Adrenal gland (tissue), 5 donors: ENCODE measurements around the gene SMG5.

Experiments used
- CTCF ChIP-seq, 6 experiments: fragments of 450-650 bp in 4 of 6; fragments of 200-600 bp in 2 of 6; sonication (generic) in 1 of 6; IDR thresholded peaks; 1 replicate in 5 of 6; 2 replicates in 1 of 6; pipeline versions ENCODE4 v1.5.1 to v1.8.0; 2016 to 2021; ENCODE audit warnings: antibody characterized with exemption in 6 of 6, mild to moderate bottlenecking in 2 of 6, moderate library complexity in 1 of 6
- POLR2A ChIP-seq, 2 donors: fragments of 450-650 bp; IDR thresholded peaks; one replicate each; pipeline ENCODE4 v1.6.1; 2017; ENCODE audit warnings: antibody characterized with exemption in 2 of 2, mild to moderate bottlenecking in 2 of 2, moderate library complexity in 1 of 2
- donor health status: DM: no; HTN: no; CAD: no.

DNA sequence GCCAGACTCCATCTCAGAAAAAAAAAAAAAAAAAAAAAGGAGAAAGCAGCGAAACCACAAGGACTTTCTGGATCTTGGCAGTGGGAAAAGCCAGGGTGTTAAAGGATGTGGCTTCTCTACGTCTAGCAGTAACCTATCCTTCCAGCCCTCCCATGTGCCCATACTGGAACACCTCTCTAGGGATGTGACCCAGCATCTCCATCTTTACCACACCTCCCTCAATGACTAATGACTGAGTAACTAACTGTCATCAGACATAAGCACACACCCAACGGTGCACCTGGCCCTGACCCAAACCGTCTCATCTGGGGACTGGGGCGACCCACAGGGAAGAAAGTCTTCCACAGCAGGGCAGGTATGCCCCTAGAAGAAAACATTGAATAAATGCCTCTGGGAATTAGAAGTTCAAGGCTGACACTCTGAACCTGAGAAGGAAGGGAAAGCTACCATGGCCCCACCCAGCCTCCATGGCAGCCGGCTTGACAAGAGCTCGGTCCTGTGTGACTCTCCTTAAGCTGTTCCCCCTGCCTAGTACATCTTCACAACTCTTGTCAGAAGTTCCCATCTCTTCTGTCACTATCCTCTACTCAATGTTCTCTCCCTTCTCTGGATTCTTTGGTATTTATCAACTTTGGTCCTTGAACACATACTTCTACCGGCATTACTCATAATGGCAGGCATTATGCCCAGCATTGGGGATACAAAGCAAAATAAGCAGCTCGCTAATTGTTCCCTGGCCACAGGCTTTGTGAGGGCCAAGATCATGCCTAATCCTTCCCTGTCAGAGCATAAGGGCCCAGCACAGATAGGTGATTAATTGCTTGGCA lies 20.0 kb downstream of the SMG5 start:
- no peak for TF ChIP-seq CTCF (IDR thresholded peaks at IDR 0.05)
- no peak for TF ChIP-seq POLR2A (IDR thresholded peaks at IDR 0.05)
